HG02571 (cell line): ENCODE results near the gene LIPC.

Experiments
- ATAC-seq: cut with Tn5 transposase; IDR thresholded peaks from one replicate; pipeline ENCODE4 v1.9.1; 2021; ENCODE audit warnings: mild to moderate bottlenecking, moderate library complexity; ENCODE audit not compliant: unreplicated experiment

The LIPC gene

GRCh38 chr15:58512522-58512921 lies 80.7 kb downstream of the LIPC start:
- ATAC-seq, result no peak

GRCh38 chr15:58513008-58513407 lies 81.2 kb downstream of the LIPC start:
- no peak for ATAC-seq

GRCh38 chr15:58513726-58514336 lies 82.0 kb downstream of the LIPC start:
- ATAC-seq, result no peak

- no peak for ATAC-seq
Measured at GRCh38 chr15:58515807-58516206, 84.0 kb downstream of the LIPC start.

- no peak for ATAC-seq
Measured at GRCh38 chr15:58517252-58517681, 85.5 kb downstream of the LIPC start.

GRCh38 chr15:58517682-58518525 lies 86.1 kb downstream of the LIPC start:
- ATAC-seq, result no peak

- ATAC-seq, result no peak
Measured at GRCh38 chr15:58518626-58519025, 86.8 kb downstream of the LIPC start.

GRCh38 chr15:58519516-58519915 lies 87.7 kb downstream of the LIPC start:
- ATAC-seq, result no peak

- ATAC-seq, result no peak
Measured at GRCh38 chr15:58520464-58520863, 88.7 kb downstream of the LIPC start.

GRCh38 chr15:58520936-58521292 lies 89.1 kb downstream of the LIPC start:
- no peak for ATAC-seq

GRCh38 chr15:58521293-58521991 lies 89.7 kb downstream of the LIPC start:
- ATAC-seq, result no peak

- no peak for ATAC-seq
Measured at GRCh38 chr15:58522391-58522790, 90.6 kb downstream of the LIPC start.

- ATAC-seq, result no peak
Measured at GRCh38 chr15:58522865-58523264, 91.1 kb downstream of the LIPC start.

- no peak for ATAC-seq
Measured at GRCh38 chr15:58523634-58524033, 91.8 kb downstream of the LIPC start.

- ATAC-seq, result no peak
Measured at GRCh38 chr15:58524247-58524646, 92.5 kb downstream of the LIPC start.

- no peak for ATAC-seq
Measured at GRCh38 chr15:58525991-58526421, 94.2 kb downstream of the LIPC start.

- ATAC-seq, result no peak
Measured at GRCh38 chr15:58526647-58527192, 94.9 kb downstream of the LIPC start.

- no peak for ATAC-seq
Measured at GRCh38 chr15:58527573-58528187, 95.9 kb downstream of the LIPC start.

- ATAC-seq, result no peak
Measured at GRCh38 chr15:58528188-58528870, 96.5 kb downstream of the LIPC start.

GRCh38 chr15:58529041-58529440 lies 97.2 kb downstream of the LIPC start:
- no peak for ATAC-seq
